Body of pancreas (tissue), 4 donors: ENCODE data around the gene NPAS2. TPM values are rescaled to one million over a fixed set of nuclear protein-coding genes. Genes with fewer than 3 reads are reported as not detected.
A peak's percentile ranks its signal among the peaks of the same experiment; 100 is the strongest.

Source experiments
- ATAC-seq: fragments of 150-250 bp; one replicate; pipeline ENCODE4 v1.9.1; 2016
- DNase-seq, 4 donors: peaks; one replicate each; pipeline ENCODE4 v3.0.0-alpha.2; 2019
- H3K27ac ChIP-seq, 4 donors: fragments of 200-600 bp; sonication (generic); 1 replicate in 3 of 4; 2 replicates in 1 of 4; pipeline versions ENCODE4 v1.5.1 to v1.6.1; 2016 to 2019; ENCODE audit warnings: mild to moderate bottlenecking in 1 of 4, mixed read lengths in 1 of 4, moderate library complexity in 1 of 4
- H3K27me3 ChIP-seq, 2 donors: fragments of 200-600 bp; sonication (generic); one replicate each; pipeline ENCODE4 v1.6.0; 2016; ENCODE audit warnings: mild to moderate bottlenecking in 1 of 2
- H3K36me3 ChIP-seq, 2 donors: fragments of 200-600 bp; sonication (generic); replicated peaks in 1 of 2; 2 replicates each; pipeline ENCODE4 v1.5.1; 2016; ENCODE audit warnings: low read depth in 2 of 2; ENCODE audit not compliant: insufficient read depth in 1 of 2
- H3K4me1 ChIP-seq: fragments of 200-600 bp; sonication (generic); one replicate; pipeline ENCODE4 v1.6.0; 2016
- H3K4me3 ChIP-seq, 2 donors: fragments of 200-600 bp; sonication (generic); 1 replicate in 1 of 2; 2 replicates in 1 of 2; pipeline ENCODE4 v1.5.1; 2016 to 2019
- H3K9me3 ChIP-seq, 3 donors: fragments of 200-600 bp; sonication (generic); 1 replicate in 2 of 3; 2 replicates in 1 of 3; pipeline ENCODE4 v1.5.1; 2016
- CTCF ChIP-seq, 7 experiments: fragments of 450-650 bp in 4 of 7; fragments of 200-600 bp in 3 of 7; sonication (generic) in 3 of 7; IDR thresholded peaks; one replicate each; pipeline ENCODE4 v1.5.1; 2016 to 2019; ENCODE audit warnings: antibody characterized with exemption in 7 of 7
- POLR2A ChIP-seq, 3 donors: fragments of 450-650 bp; IDR thresholded peaks; one replicate each; pipeline ENCODE4 v1.6.1; 2016; ENCODE audit warnings: antibody characterized with exemption in 3 of 3, mild to moderate bottlenecking in 2 of 3
- WGBS, 2 donors: methylation state at CpG; one replicate each; pipeline ENCODE4 v1.1.5; 2017; 5-methylcytosine and 5-hydroxymethylcytosine counted together
- intact Hi-C: fragments of 100-400 bp; cut with DNase I; formaldehyde crosslinking; loops from one replicate; pipeline ENCODE4 v1.15.1; 2023
- total RNA-seq, 2 donors: library from RNA; depleted of rRNA; stranded (reverse); fragments of >200 nt; gene quantifications; one replicate each; pipeline ENCODE4 v1.1.0, GENCODE V29; 2016

NPAS2 gene
- total RNA-seq, 2 donors from 2014 or later: 32.7 to 51.7 TPM

- Histone ChIP-seq H3K27me3 (no peaks in the 10 kb centered on the region), H3K36me3 (no peaks in the 10 kb centered on the region), H3K4me1 (peaks cover 86% of the 10 kb centered on the region), H3K4me3 (no peak overlapping the region), H3K27ac (peak overlapping the region in 3 of 4 donors; percentile 2 to 61 (median 19)), H3K9me3 (no peaks in the 10 kb centered on the region)
- peak; percentile 70 for ATAC-seq
- TF ChIP-seq CTCF (IDR thresholded peaks at IDR 0.05): no peak
- TF ChIP-seq POLR2A (IDR thresholded peaks at IDR 0.05): no peak
- intact Hi-C loops: no loop called here
- DNase-seq: peak; percentile 45 to 70 (median 64)
- WGBS, 2 donors: 56% methylated on average over 11 of the region's 11 CpGs
Measured at GRCh38 chr2:100882645-100883613, 63.0 kb downstream of the NPAS2 start.

GRCh38 chr2:100884145-100884621 is 64.2 kb downstream of the NPAS2 start:
- DNase-seq: no peak
- Histone ChIP-seq H3K36me3 (no peaks in the 10 kb centered on the region), H3K27ac (peak overlapping the region in 3 of 4 donors; percentile 2 to 61 (median 19)), H3K27me3 (no peaks in the 10 kb centered on the region), H3K4me1 (peaks cover 76% of the 10 kb centered on the region), H3K9me3 (no peaks in the 10 kb centered on the region), H3K4me3 (no peak overlapping the region)
- intact Hi-C loops: no loop called here
- 13% methylated on average over 3 of the region's 3 CpGs for WGBS, 2 donors
- no peak for TF ChIP-seq CTCF (IDR thresholded peaks at IDR 0.05)
- TF ChIP-seq POLR2A (IDR thresholded peaks at IDR 0.05): no peak
- peak; percentile 30 for ATAC-seq

GRCh38 chr2:100886085-100886484 is 66.1 kb downstream of the NPAS2 start:
- no peaks in the 10 kb centered on the region for H3K27me3 ChIP-seq
- H3K4me3 ChIP-seq: no peak overlapping the region
- DNase-seq (no peak), ATAC-seq (no peak)
- H3K27ac ChIP-seq: peak overlapping the region in 3 of 4 donors; percentile 19 to 45 (median 33)
- intact Hi-C loops: no loop called here
- 63 to 67% methylated on average over 4 of the region's 4 CpGs for WGBS, 2 donors
- TF ChIP-seq CTCF (IDR thresholded peaks at IDR 0.05) (no peak), POLR2A (IDR thresholded peaks at IDR 0.05) (no peak)
- H3K36me3 ChIP-seq: no peaks in the 10 kb centered on the region
- peaks cover 66% of the 10 kb centered on the region for H3K4me1 ChIP-seq
- H3K9me3 ChIP-seq: no peaks in the 10 kb centered on the region

- Histone ChIP-seq H3K4me3 (no peak overlapping the region), H3K27me3 (no peaks in the 10 kb centered on the region), H3K4me1 (peaks cover 56% of the 10 kb centered on the region), H3K36me3 (no peaks in the 10 kb centered on the region), H3K9me3 (no peaks in the 10 kb centered on the region), H3K27ac (peak overlapping the region in 3 of 4 donors; percentile 19 to 45 (median 33))
- ATAC-seq (no peak), DNase-seq (no peak)
- no peak for TF ChIP-seq CTCF (IDR thresholded peaks at IDR 0.05)
- no peak for TF ChIP-seq POLR2A (IDR thresholded peaks at IDR 0.05)
- intact Hi-C loops: no loop called here
- 78 to 89% methylated on average over 8 to 11 of the region's 11 CpGs for WGBS, 2 donors
Measured at GRCh38 chr2:100887039-100887578, 67.2 kb downstream of the NPAS2 start.
